Tibial artery (tissue), 4 donors: Measurements from ENCODE around the gene PPP1R3C.

Source experiments
- DNase-seq, 2 donors: peaks; one replicate each; pipeline ENCODE4 v3.0.0-alpha.2; 2019
- H3K27ac ChIP-seq, 2 donors: fragments of 200-600 bp; sonication (generic) in 1 of 2; 1 replicate in 1 of 2; 2 replicates in 1 of 2; pipeline ENCODE4 v1.5.1; 2018 to 2019; ENCODE audit warnings: mild to moderate bottlenecking in 1 of 2
- H3K27me3 ChIP-seq, 2 donors: fragments of 200-600 bp; sonication (generic) in 1 of 2; one replicate each; pipeline versions ENCODE4 v1.5.1 to v1.6.0; 2016 to 2019
- H3K36me3 ChIP-seq, 3 donors: fragments of 200-600 bp; sonication (generic) in 2 of 3; one replicate each; pipeline ENCODE4 v1.5.1; 2016 to 2019; ENCODE audit warnings: mild to moderate bottlenecking in 2 of 3
- H3K4me1 ChIP-seq, 4 donors: fragments of 200-600 bp; sonication (generic) in 2 of 4; 1 replicate in 3 of 4; 2 replicates in 1 of 4; pipeline ENCODE4 v1.5.1; 2016 to 2019
- H3K4me3 ChIP-seq, 2 donors: fragments of 200-600 bp; sonication (generic) in 1 of 2; 1 replicate in 1 of 2; 2 replicates in 1 of 2; pipeline ENCODE4 v1.5.1; 2018 to 2019; ENCODE audit warnings: mild to moderate bottlenecking in 2 of 2
- H3K9me3 ChIP-seq, 3 donors: fragments of 200-600 bp; sonication (generic) in 1 of 3; one replicate each; pipeline ENCODE4 v1.5.1; 2016 to 2019
- CTCF ChIP-seq, 2 experiments: fragments of 200-600 bp in 1 of 2; fragments of 450-650 bp in 1 of 2; IDR thresholded peaks; one replicate each; pipeline ENCODE4 v1.5.1; 2017 to 2019; ENCODE audit warnings: antibody characterized with exemption in 2 of 2, mild to moderate bottlenecking in 1 of 2, moderate library complexity in 1 of 2
- intact Hi-C: fragments of 100-400 bp; cut with DNase I; formaldehyde crosslinking; loops from one replicate; pipeline ENCODE4 v1.15.0; 2023; ENCODE audit warnings: low total_unique reads

The PPP1R3C gene

DNA sequence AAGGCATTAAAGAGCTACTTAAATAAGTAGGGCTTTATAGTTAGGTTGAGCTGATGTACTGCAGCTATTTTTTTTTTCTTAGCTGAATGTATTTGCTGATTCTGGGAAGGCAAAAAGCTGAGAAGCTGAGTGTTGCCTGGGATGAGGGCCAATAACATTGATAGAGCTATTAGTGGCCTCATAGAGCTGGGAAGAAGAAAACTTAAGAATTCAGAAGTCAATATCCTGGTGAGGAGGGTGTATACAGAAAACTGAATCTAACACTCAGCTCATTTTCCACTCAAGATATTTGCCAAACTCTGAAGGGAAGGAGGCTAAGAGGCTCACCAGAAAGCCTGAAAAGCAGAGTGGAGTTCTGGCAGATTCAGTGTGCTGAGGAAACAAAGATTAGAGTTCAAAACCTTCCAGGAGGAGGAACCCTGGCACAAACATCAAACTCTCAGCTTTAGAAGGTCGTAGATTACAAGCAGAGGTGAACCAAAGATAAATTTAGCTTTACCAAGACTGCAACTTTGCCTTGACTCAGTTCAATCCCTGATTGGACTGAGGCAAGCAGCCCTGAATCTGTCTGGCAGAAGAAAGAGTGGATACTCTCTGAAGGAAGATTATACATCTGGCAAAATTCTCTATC is 11.3 kb downstream of the PPP1R3C start:
- no peak for DNase-seq
- intact Hi-C loops, result loop anchor here (10.0 kb wide), 1 partner anchor 67 kb away; no protein-coding TSS in a partner anchor
- TF ChIP-seq CTCF (IDR thresholded peaks at IDR 0.05), result no peak
- H3K27ac ChIP-seq, result no peak overlapping the region
- peaks cover 0 to 4% (median 0%) of the 10 kb centered on the region in 4 donors for H3K4me1 ChIP-seq
- no peak overlapping the region for H3K4me3 ChIP-seq
- peaks cover 44 to 69% (median 69%) of the 10 kb centered on the region in 3 donors for H3K36me3 ChIP-seq
- peaks cover 0 to 7% (median 5%) of the 10 kb centered on the region in 3 donors for H3K9me3 ChIP-seq
- H3K27me3 ChIP-seq, result no peaks in the 10 kb centered on the region

DNA sequence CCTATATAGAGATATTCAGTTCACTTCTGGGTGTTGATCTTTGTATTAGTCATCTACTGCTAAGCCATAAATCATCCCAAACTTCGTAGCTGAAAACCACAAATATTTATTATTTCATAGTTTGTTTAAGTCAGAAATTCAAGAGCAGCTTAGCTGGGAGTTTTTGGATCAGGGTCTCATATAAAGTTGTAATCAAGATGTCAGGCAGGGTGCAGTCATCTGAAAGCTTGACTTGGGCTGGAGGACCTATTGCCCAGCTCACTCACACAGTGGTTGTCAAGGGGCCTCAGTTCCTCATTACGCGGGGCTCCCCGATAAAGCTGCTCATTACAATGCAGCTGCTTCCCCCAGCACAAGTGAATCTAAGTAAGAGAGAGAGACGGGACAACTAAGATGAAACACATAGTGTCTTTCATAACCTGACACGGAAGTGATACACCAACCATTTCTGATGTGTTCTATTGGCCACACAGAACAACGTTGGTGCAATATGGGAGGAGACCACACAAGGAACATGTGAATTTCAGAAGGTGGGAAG is 15.7 kb downstream of the PPP1R3C start:
- Histone ChIP-seq H3K4me3 (no peak overlapping the region), H3K9me3 (peaks cover 0 to 6% (median 5%) of the 10 kb centered on the region in 3 donors), H3K36me3 (peaks cover 17 to 33% (median 33%) of the 10 kb centered on the region in 3 donors), H3K27me3 (no peaks in the 10 kb centered on the region), H3K27ac (no peak overlapping the region), H3K4me1 (peaks cover 4 to 24% (median 13%) of the 10 kb centered on the region in 4 donors)
- intact Hi-C loops, result no loop called here
- DNase-seq, result no peak
- TF ChIP-seq CTCF (IDR thresholded peaks at IDR 0.05), result no peak

- TF ChIP-seq CTCF (IDR thresholded peaks at IDR 0.05), result no peak
- DNase-seq, result no peak
- Histone ChIP-seq H3K4me1 (peaks cover 4 to 34% (median 19%) of the 10 kb centered on the region in 4 donors), H3K9me3 (no peaks in the 10 kb centered on the region), H3K27ac (peak overlapping the region in 1 of 2 donors; percentile 13), H3K27me3 (no peaks in the 10 kb centered on the region), H3K4me3 (no peak overlapping the region), H3K36me3 (peaks cover 8 to 25% (median 24%) of the 10 kb centered on the region in 3 donors)
- intact Hi-C loops, result no loop called here
Observed at GRCh38 chr10:91616137-91616536, 16.7 kb downstream of the PPP1R3C start.

- Histone ChIP-seq H3K36me3 (peaks cover 0 to 7% (median 6%) of the 10 kb centered on the region in 3 donors), H3K9me3 (no peaks in the 10 kb centered on the region), H3K27ac (peak overlapping the region; percentile 58), H3K4me3 (no peak overlapping the region), H3K27me3 (no peaks in the 10 kb centered on the region), H3K4me1 (peaks cover 4 to 53% (median 25%) of the 10 kb centered on the region in 4 donors)
- intact Hi-C loops, result no loop called here
- no peak for DNase-seq
- no peak for TF ChIP-seq CTCF (IDR thresholded peaks at IDR 0.05)
Observed at GRCh38 chr10:91614225-91614624, 18.6 kb downstream of the PPP1R3C start.

- intact Hi-C loops, result no loop called here
Observed at GRCh38 chr10:91613411-91614187, 19.3 kb downstream of the PPP1R3C start.

More at GRCh38 chr10:91613411-91614187, 19.3 kb downstream of the PPP1R3C start:
- Histone ChIP-seq H3K9me3 (no peaks in the 10 kb centered on the region), H3K27me3 (no peaks in the 10 kb centered on the region), H3K27ac (peak overlapping the region; percentile 58), H3K4me1 (peaks cover 4 to 59% (median 31%) of the 10 kb centered on the region in 4 donors), H3K4me3 (no peak overlapping the region), H3K36me3 (peaks cover 0 to 1% (median under 1%) of the 10 kb centered on the region in 3 donors)
- TF ChIP-seq CTCF (IDR thresholded peaks at IDR 0.05), result no peak
- no peak for DNase-seq
